Activated naive CD4-positive, alpha-beta T cell (primary cell): ENCODE measurements around the gene KRTAP4-4.

Experiments used
- DNase-seq, 4 experiments: peaks; one replicate each; lab custom pipeline; 2025; lab: John Stamatoyannopoulos, UW

The KRTAP4-4 gene

DNA sequence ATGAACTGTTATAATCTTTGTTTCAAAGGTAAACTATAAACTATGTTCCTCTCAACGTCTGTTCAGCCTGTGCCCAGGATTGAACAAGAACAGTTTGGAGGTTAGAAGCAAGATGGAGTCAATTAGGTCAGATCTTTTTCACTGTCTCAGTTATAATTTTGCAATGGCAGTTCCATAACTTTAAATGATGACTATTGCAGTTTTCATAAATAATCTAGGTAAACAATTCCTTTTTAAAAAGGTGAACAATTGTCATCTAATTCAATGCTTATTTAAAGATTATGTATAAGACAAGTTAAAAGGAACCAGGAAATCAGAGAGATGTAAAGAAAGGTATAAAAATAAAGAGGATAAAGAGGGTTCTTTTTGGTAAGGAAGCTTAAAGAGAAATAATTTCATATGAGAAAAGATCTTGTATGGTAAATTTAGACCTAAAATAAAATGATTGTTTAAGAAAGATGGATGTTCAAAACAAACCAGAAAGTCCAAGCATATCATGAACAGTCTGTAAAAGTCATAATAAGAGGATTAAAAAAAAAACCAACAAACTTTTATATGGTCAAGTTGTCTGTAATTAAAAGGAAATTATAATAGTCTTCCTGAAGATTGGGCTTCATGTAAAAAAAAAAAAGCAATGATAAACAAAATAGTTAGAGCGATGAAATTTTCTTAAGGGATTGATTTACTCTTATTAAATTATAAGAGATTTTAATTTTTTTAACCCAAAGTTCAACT lies 49.2 kb downstream of the KRTAP4-4 start:
- no peak for DNase-seq
